Endothelial cell of umbilical vein (primary cell): ENCODE results near the gene ERCC4. TPM values are rescaled to one million over a fixed set of nuclear protein-coding genes. Genes with fewer than 3 reads are reported as not detected.

Experiments used
- BruUV-seq: library from RNA; stranded (reverse); fragments of 400-500 nt; replicated peaks from 2 replicates; lab custom pipeline; 2021; lab: Mats Ljungman, UMichigan
- CTCF ChIA-PET: fragments of 300-600, 350-600 bp; sonication (Branson Sonifier 250); formaldehyde crosslinking; loops from one replicate; lab custom pipeline; 2021; ENCODE audit warnings: antibody characterized with exemption, inconsistent platforms; lab: Charles Lee
- POLR2A ChIA-PET: fragments of 300-600, 350-600 bp; sonication (Branson Sonifier 250); formaldehyde crosslinking; loops from one replicate; lab custom pipeline; 2021; ENCODE audit warnings: antibody characterized with exemption, inconsistent platforms; lab: Charles Lee
- DNase-seq: peaks from one replicate; pipeline ENCODE4 v3.0.0-alpha.2; 2011; ENCODE audit warnings: low read depth, low spot score
- FAIRE-seq: peaks from 2 replicates; lab custom pipeline; 2011; peaks lifted over from hg19 to GRCh38; lab: Jason Lieb, UNC
- H2AFZ ChIP-seq: 2 replicates; pipeline ENCODE4 v1.6.0; 2012; ENCODE audit warnings: low read depth, low read length, control low read depth, inconsistent platforms
- H3K27ac ChIP-seq: 2 replicates; pipeline ENCODE4 v1.5.1; 2011; ENCODE audit warnings: low read depth, mild to moderate bottlenecking, control low read depth, low read length, moderate library complexity; ENCODE audit not compliant: insufficient read depth
- H3K27me3 ChIP-seq, 2 experiments: 2 replicates each; pipeline versions ENCODE4 v1.6.0 to v1.6.1; 2011; ENCODE audit warnings: low read length in 2 of 2, mixed read lengths in 1 of 2; ENCODE audit not compliant: control insufficient read depth in 2 of 2, insufficient read depth in 2 of 2
- H3K36me3 ChIP-seq, 2 experiments: 2 replicates in 1 of 2; 3 replicates in 1 of 2; pipeline ENCODE4 v1.5.1; 2011; ENCODE audit warnings: low read length in 2 of 2, mild to moderate bottlenecking in 1 of 2, moderate library complexity in 1 of 2; ENCODE audit not compliant: control insufficient read depth in 2 of 2, insufficient read depth in 2 of 2; ENCODE audit errors: extremely low read depth in 1 of 2
- H3K4me1 ChIP-seq: 3 replicates; pipeline ENCODE4 v1.5.1; 2011; ENCODE audit warnings: mild to moderate bottlenecking, low read length; ENCODE audit not compliant: control insufficient read depth, insufficient read depth; ENCODE audit errors: extremely low read depth
- H3K4me2 ChIP-seq: 2 replicates; pipeline ENCODE4 v1.6.1; 2011; ENCODE audit warnings: low read length, control low read depth, mixed read lengths; ENCODE audit not compliant: insufficient read depth
- H3K4me3 ChIP-seq, 3 experiments: fragments of 200-600 bp in 1 of 3; sonication (generic), shearing (Covaris generic) in 1 of 3; replicated peaks in 1 of 3; 2 replicates each; pipeline ENCODE4 v1.5.1; 2011 to 2016; ENCODE audit warnings: control low read depth in 3 of 3, low read length in 3 of 3, mild to moderate bottlenecking in 2 of 3, inconsistent platforms in 1 of 3, low read depth in 1 of 3, moderate library complexity in 1 of 3; ENCODE audit not compliant: insufficient read depth in 1 of 3
- H3K79me2 ChIP-seq: 2 replicates; pipeline ENCODE4 v1.6.0; 2012; ENCODE audit warnings: low read length, inconsistent platforms; ENCODE audit not compliant: control insufficient read depth, insufficient read depth
- H3K9ac ChIP-seq: replicated peaks from 2 replicates; pipeline ENCODE3; 2011; ENCODE audit warnings: low read length, control low read depth; ENCODE audit not compliant: insufficient read depth; ENCODE audit errors: extremely low read depth
- H3K9me1 ChIP-seq: replicated peaks from 3 replicates; pipeline ENCODE4 v1.6.0; 2011; ENCODE audit warnings: mild to moderate bottlenecking, low read length; ENCODE audit not compliant: control insufficient read depth, insufficient read depth; ENCODE audit errors: extremely low read depth
- H3K9me3 ChIP-seq: replicated peaks from 2 replicates; pipeline ENCODE4 v1.5.1; 2012; ENCODE audit warnings: low read length, inconsistent platforms; ENCODE audit not compliant: control insufficient read depth, insufficient read depth
- H4K20me1 ChIP-seq: replicated peaks from 2 replicates; pipeline ENCODE3; 2011; ENCODE audit warnings: mild to moderate bottlenecking, low read length; ENCODE audit not compliant: control insufficient read depth, insufficient read depth; ENCODE audit errors: extremely low read depth
- EZH2 ChIP-seq: IDR thresholded peaks from 2 replicates; pipeline ENCODE4 v1.6.1; 2012; ENCODE audit warnings: borderline replicate concordance, low read depth, mild to moderate bottlenecking, moderate library complexity, low read length, inconsistent platforms; ENCODE audit not compliant: severe bottlenecking
- FOS ChIP-seq: IDR thresholded peaks from 2 replicates; pipeline ENCODE4 v1.6.1; 2011; ENCODE audit warnings: mild to moderate bottlenecking, low read length, moderate library complexity, borderline replicate concordance; ENCODE audit not compliant: insufficient read depth
- GATA2 ChIP-seq: IDR thresholded peaks from 2 replicates; pipeline ENCODE4 v1.7.0; 2011; ENCODE audit warnings: low read depth, mild to moderate bottlenecking, moderate library complexity, mixed read lengths, low read length; ENCODE audit not compliant: insufficient read length, insufficient read depth
- JUN ChIP-seq: IDR thresholded peaks from 2 replicates; pipeline ENCODE4 v1.6.1; 2011; ENCODE audit warnings: borderline replicate concordance, low read depth; ENCODE audit not compliant: insufficient read length, insufficient read depth
- MYC ChIP-seq: IDR thresholded peaks from one replicate; pipeline ENCODE4 v1.6.1; 2011; ENCODE audit warnings: mild to moderate bottlenecking, low read depth, low read length
- POLR2A ChIP-seq: IDR thresholded peaks from 2 replicates; pipeline ENCODE4 v1.6.1; 2012; ENCODE audit warnings: low read depth, mild to moderate bottlenecking, control low read depth, low read length
- POLR2AphosphoS5 ChIP-seq: IDR thresholded peaks from 2 replicates; pipeline ENCODE4 v1.6.1; 2012; ENCODE audit warnings: low read depth, mild to moderate bottlenecking, control low read depth, low read length, moderate library complexity; ENCODE audit not compliant: insufficient read depth
- dilution Hi-C: fragments of 300-500 bp; cut with MboI; formaldehyde crosslinking; loops from one replicate; pipeline ENCODE4 v1.15.0; 2019; ENCODE audit warnings: low sequenced_read_pairs; ENCODE audit not compliant: extremely low pct_ligation_motif_present
- intact Hi-C: fragments of 100-400 bp; cut with micrococcal nuclease; formaldehyde crosslinking; loops from one replicate; pipeline ENCODE4 v1.10.0; 2022
- polyA plus RNA-seq, 4 experiments: library from polyadenylated mRNA; depleted of rRNA in 3 of 4; stranded (reverse) in 3 of 4; unstranded in 1 of 4; fragments of >200 nt; gene quantifications; 2 replicates each; pipeline versions ENCODE4 v1.2.1 to v1.2.3, GENCODE V29; 2011 to 2012; ENCODE audit warnings: missing spikeins in 1 of 4
- total RNA-seq: library from RNA; stranded (reverse); gene quantifications from 2 replicates; pipeline ENCODE4 v1.2.3, GENCODE V29; 2021
- TF ChIP-seq, protein P1 (sequence below), 2 donors: IDR thresholded peaks; 1 replicate in 1 of 2; 2 replicates in 1 of 2; pipeline ENCODE4 v1.5.1; 2011; ENCODE audit warnings: low read length in 2 of 2, mild to moderate bottlenecking in 2 of 2, moderate library complexity in 2 of 2, control low read depth in 1 of 2, inconsistent platforms in 1 of 2, low read depth in 1 of 2; ENCODE audit not compliant: insufficient read depth in 1 of 2; ENCODE audit errors: extremely low read depth in 1 of 2
- TF ChIP-seq, protein P2 (sequence below): IDR thresholded peaks from 2 replicates; pipeline ENCODE4 v1.6.1; 2011; ENCODE audit not compliant: insufficient read depth, insufficient read length

ERCC4 gene
- total and polyA plus RNA-seq, 2 donors (not counting 3 experiments of a cell fraction or from before 2014, with no cell fraction given) = 4.9 to 17.1 TPM

GRCh38 chr16:13931845-13932244 is 11.9 kb downstream of the ERCC4 start:
- Histone ChIP-seq H3K27ac (no peak overlapping the region), H3K9me3 (no peaks in the 10 kb centered on the region), H3K36me3 (peaks cover 4 to 7% of the 10 kb centered on the region in 2 experiments), H3K79me2 (no peaks in the 10 kb centered on the region), H3K27me3 (no peaks in the 10 kb centered on the region), H3K9ac (no peak overlapping the region), H3K4me2 (no peak overlapping the region), H3K4me1 (no peaks in the 10 kb centered on the region), H3K9me1 (no peaks in the 10 kb centered on the region), H2AFZ (no peak overlapping the region), H3K4me3 (no peak overlapping the region), H4K20me1 (no peaks in the 10 kb centered on the region)
- no TSS peak for BruUV-seq
- intact Hi-C loops = no loop called here
- POLR2A ChIA-PET = no interaction called here
- TF ChIP-seq EZH2 = no peak
- TF ChIP-seq MYC = no peak
- no peak for TF ChIP-seq JUN
- no peak for TF ChIP-seq POLR2A
- TF ChIP-seq POLR2AphosphoS5 = no peak
- TF ChIP-seq, protein P1, sequence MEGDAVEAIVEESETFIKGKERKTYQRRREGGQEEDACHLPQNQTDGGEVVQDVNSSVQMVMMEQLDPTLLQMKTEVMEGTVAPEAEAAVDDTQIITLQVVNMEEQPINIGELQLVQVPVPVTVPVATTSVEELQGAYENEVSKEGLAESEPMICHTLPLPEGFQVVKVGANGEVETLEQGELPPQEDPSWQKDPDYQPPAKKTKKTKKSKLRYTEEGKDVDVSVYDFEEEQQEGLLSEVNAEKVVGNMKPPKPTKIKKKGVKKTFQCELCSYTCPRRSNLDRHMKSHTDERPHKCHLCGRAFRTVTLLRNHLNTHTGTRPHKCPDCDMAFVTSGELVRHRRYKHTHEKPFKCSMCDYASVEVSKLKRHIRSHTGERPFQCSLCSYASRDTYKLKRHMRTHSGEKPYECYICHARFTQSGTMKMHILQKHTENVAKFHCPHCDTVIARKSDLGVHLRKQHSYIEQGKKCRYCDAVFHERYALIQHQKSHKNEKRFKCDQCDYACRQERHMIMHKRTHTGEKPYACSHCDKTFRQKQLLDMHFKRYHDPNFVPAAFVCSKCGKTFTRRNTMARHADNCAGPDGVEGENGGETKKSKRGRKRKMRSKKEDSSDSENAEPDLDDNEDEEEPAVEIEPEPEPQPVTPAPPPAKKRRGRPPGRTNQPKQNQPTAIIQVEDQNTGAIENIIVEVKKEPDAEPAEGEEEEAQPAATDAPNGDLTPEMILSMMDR (IDR thresholded peaks at IDR 0.05; ENCODE audit: extremely low read depth in 1 of 2, insufficient read depth in 1 of 2, low read depth in 1 of 2, low read length in 2 of 2) = no peak
- TF ChIP-seq GATA2 = no peak
- TF ChIP-seq FOS = no peak
- TF ChIP-seq, protein P2, sequence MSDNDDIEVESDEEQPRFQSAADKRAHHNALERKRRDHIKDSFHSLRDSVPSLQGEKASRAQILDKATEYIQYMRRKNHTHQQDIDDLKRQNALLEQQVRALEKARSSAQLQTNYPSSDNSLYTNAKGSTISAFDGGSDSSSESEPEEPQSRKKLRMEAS = no peak
- dilution Hi-C loops = loop anchor here (25.0 kb wide), 1 partner anchor 305 kb away; no protein-coding TSS in a partner anchor
- FAIRE-seq (no peak), DNase-seq (no peak)
- CTCF ChIA-PET = interaction anchor here (0.6 to 2.6 kb wide), 4 partner anchors 8 to 317 kb away, joined by 3 to 9 read pairs (median 5); partner anchors contain the start of gene ERCC4
